Heart left ventricle (tissue), 13 donors: Measurements from ENCODE around the gene ZNF865.

Experiments
- CTCF ChIP-seq, 12 donors: fragments of 200-600 bp; sonication (generic) in 4 of 12; IDR thresholded peaks; one replicate each; pipeline versions ENCODE4 v1.5.0 to v1.8.0; 2018 to 2022; ENCODE audit warnings: antibody characterized with exemption in 12 of 12, mild to moderate bottlenecking in 5 of 12
- POLR2A ChIP-seq, 2 donors: fragments of 450-650 bp; IDR thresholded peaks; one replicate each; pipeline ENCODE4 v1.6.1; 2017; ENCODE audit warnings: antibody characterized with exemption in 2 of 2, mild to moderate bottlenecking in 2 of 2, moderate library complexity in 2 of 2
- donor health status: ischemic (EF 13 %, LVEDD 7.1; RV severe dilation, severe dysfunction).
- donor health status: DM: no; HTN: yes; CAD: no.
- donor health status: DM: no; HTN: no; CAD: no.
- donor health status: ischemic (EF 25% LVEDD 6.9; RV normal size, moderate dysfunction).
- donor health status: ischemic (EF 25% LVEDD 5.7; RV mildly dilated, moderate dysfunction).
- donor health status: ischemic (EF 35%, LVEDD 5.7; RV mildly dilated, moderate dysfunction).
- donor health status: nonischemic (EF 11% LVEDD 7.7; RV severe dilation, severe dysfunction).
- donor health status: DM: yes; HTN: yes; CAD: no.
- donor health status: PGD.
- donor health status: ischemic (EF 29% LVEDD 5.4; RV normal size, mild dysfunction).
- donor health status: nonischemic (EF 23%, LVEDD 6.1; RV moderate dilation, normal function).

GRCh38 chr19:55605207-55605636, 225 bp upstream of the ZNF865 start:
- TF ChIP-seq CTCF (IDR thresholded peaks at IDR 0.05), result no peak
- TF ChIP-seq POLR2A (IDR thresholded peaks at IDR 0.05), result peak in 1 of 2 donors; percentile 53
